NCI-H146 (cell line): ENCODE results near the gene KRTAP20-1.
A peak's percentile ranks its signal among the peaks of the same experiment; 100 is the strongest.

Source experiments
- DNase-seq: peaks from one replicate; lab custom pipeline; 2025; lab: John Stamatoyannopoulos, UW

The KRTAP20-1 gene, protein sequence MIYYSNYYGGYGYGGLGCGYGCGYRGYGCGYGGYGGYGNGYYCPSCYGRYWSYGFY

DNA sequence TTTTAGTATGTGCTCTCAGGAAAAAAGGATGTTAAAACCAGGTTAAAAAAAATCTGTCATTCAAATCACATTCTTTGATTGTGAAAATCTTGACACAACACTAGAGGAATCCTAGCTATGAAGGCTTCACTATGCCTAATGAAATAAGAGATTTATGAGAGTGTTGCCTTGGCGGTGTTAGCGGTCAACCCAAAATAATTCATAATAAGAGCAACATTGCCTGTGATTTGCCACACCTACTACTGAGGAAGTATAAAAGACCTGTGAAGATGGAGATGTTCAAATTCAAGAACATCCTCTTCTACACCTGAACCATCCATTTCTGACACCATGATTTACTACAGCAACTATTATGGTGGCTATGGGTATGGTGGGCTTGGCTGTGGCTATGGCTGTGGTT lies at the start of gene KRTAP20-1:
KRTAP20-1 (plus strand) TSS at position 301 of the 400 bp plus-strand sequence; CDS start at position 331, 30 bp downstream.
- DNase-seq: no peak

DNA sequence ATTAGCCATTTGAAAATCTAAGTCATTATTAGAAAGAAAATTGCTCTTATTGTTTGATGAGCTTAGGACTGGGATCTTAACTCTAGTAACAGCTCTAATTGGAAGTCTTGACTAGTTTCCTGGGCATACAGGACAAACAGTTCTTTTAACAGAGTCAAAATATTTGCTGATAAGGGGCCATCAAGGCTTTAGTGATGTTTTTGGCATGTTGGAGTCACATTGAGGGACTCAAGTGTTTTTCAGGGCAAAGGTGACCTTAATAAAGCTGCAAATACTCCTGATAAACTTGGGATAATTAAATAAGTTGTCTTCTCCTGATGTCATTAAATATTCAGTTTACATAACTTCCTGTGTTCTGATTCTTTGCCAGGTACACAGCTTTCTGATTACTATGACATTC lies 48.6 kb upstream of the KRTAP20-1 start:
- no peak for DNase-seq

DNA sequence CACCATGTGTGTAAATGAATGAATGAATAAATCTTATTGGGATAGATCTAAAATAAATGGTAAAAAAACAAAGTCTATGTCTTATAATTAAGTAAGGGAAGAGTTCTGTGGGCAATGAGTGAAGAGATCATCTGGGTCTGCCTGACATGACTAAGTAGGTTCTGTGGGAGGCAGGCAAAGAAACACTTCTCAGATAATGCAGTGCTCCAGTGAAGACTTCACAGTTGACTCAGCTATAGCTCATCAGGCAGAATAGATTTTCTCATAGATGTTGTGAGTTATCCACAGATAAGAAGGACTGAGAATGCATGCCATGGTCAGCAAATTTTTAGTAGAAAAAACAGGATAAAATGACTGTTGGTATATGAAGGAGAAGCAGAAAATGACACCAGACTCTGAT lies 38.5 kb upstream of the KRTAP20-1 start:
- DNase-seq: peak; percentile 15

DNA sequence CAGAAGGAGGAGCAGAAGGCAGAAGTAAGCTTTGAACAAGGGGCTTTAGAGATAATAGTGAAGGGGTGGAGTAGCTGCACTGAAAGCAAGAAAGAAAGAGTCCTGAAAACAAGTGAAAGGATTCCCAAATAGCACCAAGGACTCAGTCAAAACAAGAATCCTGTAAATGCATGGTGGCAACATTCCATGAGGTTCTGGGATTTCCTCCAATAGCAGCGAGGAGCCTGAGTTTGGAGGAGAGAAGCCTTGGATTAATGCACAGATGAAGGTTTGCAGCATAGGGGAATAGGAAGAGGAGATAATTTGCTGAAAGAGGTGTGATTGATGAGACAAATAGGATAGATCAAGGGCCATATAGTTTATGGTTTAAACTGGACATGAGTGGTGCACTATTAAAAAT lies 36.9 kb upstream of the KRTAP20-1 start:
- no peak for DNase-seq

GRCh38 chr21:30580132-30580531 lies 36.1 kb upstream of the KRTAP20-1 start:
- DNase-seq: no peak

DNA sequence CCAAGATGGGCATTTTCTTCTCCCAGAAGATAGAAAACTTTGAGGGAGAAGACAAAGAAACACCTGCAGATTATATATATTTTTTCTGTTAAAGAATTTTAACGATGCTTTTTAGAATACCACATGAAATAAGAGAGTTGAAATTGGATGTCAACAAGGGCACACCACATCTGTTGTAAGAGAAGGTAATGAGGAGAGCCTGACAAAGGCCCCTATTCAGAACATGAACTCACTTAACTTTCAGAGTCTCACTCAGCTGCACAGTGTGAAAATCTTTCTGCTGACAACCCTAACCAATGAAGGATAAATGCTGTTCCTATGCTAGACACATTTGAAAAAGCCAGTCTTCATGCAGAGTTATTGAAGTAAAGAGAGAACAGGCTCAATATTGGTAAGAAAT lies 33.4 kb upstream of the KRTAP20-1 start:
- no peak for DNase-seq

- no peak for DNase-seq
Measured at GRCh38 chr21:30590297-30590696, 25.9 kb upstream of the KRTAP20-1 start, which contains the start of gene KRTAP22-2. KRTAP22-2 (minus strand) TSS chr21:30590397.

- DNase-seq: no peak
Measured at GRCh38 chr21:30592140-30592539, 24.1 kb upstream of the KRTAP20-1 start, which contains the start of gene KRTAP6-3. KRTAP6-3 (plus strand) TSS chr21:30592440; CDS start chr21:30592446, 6 bp downstream.

GRCh38 chr21:30598802-30599201 lies 17.4 kb upstream of the KRTAP20-1 start, which contains the start of gene KRTAP6-2:
KRTAP6-2 (minus strand) TSS chr21:30598902; CDS start chr21:30598874, 28 bp downstream.
- no peak for DNase-seq

GRCh38 chr21:30600787-30601186 lies 15.4 kb upstream of the KRTAP20-1 start, which contains the start of gene KRTAP22-1:
KRTAP22-1 (plus strand) TSS chr21:30601087.
- no peak for DNase-seq

- DNase-seq: no peak
Measured at GRCh38 chr21:30605968-30606367, 10.3 kb upstream of the KRTAP20-1 start.

- no peak for DNase-seq
Measured at GRCh38 chr21:30612132-30612531, 4.1 kb upstream of the KRTAP20-1 start.

DNA sequence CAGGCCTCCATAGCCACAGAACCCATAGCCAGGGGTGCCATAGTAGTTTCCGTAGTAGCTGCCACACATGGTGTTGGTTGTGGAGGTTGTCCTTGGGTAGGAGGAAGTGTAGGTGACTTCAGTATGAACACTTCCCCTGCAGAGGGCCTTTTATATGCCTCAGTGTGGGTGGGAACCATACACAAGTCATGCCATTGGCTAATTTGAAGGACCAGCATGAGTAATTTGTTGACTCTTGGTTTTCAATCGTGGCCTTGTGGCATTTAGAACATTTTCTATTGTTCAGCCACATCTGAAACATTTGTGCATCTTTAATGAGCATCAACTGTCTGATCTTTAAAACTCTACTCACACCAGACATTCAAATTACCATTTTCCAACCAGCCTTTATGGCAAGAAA lies 2.4 kb upstream of the KRTAP20-1 start, which contains the start of gene KRTAP6-1:
KRTAP6-1 (minus strand) TSS at position 95 of the 400 bp plus-strand sequence; CDS start at position 69, 26 bp downstream.
- no peak for DNase-seq

GRCh38 chr21:30615199-30615598 lies 1.0 kb upstream of the KRTAP20-1 start:
- no peak for DNase-seq

GRCh38 chr21:30620080-30620479 lies 3.9 kb downstream of the KRTAP20-1 start:
- DNase-seq: no peak

DNA sequence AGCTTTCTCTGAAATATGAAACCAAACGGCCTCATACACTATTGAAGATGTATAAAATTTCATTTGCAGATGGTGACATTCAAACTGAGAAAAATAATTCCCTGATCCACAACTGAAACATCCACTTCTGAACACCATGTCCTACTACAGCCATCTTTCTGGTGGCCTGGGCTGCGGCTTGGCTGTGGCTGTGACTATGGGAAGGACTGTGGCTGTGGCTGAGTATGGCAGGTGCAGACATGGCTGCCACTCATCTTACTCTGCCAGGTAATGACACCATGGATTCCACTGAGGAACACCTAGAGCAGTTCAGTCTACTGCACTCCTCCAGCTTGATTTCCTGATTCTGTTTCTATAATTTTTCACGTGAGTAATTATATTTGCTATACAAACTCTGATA lies 4.3 kb downstream of the KRTAP20-1 start, which contains the start of gene KRTAP20-4:
KRTAP20-4 (plus strand) TSS at position 106 of the 400 bp plus-strand sequence.
- DNase-seq: peak; percentile 6

DNA sequence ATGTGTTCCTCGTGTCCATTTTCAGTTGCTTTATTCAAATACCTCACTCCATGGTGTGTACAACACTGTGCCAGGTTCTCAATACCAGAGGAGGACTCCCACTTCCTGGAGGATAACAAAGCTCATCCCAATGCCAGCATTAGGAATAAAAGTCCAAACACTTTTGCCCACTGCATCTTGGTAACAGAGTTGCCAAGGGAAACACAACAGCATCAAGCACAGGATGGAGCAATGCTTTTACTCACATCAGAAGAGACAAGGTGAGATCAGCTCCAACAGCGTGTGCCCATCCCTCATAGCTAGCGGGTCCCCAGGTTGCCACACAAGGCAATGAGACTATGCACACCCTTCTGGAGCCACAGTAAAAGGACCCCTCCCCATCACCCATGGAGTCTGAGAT lies 7.1 kb downstream of the KRTAP20-1 start:
- no peak for DNase-seq

GRCh38 chr21:30625449-30626165 lies 9.4 kb downstream of the KRTAP20-1 start:
- DNase-seq: no peak

DNA sequence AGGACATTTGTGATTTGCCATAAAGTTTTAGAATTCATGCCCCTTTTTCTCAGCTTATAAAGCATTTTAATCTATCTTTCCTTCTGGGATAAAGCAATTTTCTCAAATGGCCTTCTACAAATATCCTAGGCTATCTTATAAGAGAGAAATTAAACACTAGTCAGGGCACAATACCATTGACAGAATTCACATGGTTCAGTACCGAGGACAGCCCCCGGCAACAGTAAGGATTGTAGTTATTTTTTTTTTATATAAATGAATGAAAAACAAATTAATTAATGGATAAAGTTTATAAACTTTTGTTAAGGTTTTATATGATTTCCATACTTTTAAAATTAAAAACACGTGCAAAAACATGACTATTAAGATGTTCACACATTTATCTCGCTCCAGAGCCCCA lies 11.9 kb downstream of the KRTAP20-1 start:
- no peak for DNase-seq

DNA sequence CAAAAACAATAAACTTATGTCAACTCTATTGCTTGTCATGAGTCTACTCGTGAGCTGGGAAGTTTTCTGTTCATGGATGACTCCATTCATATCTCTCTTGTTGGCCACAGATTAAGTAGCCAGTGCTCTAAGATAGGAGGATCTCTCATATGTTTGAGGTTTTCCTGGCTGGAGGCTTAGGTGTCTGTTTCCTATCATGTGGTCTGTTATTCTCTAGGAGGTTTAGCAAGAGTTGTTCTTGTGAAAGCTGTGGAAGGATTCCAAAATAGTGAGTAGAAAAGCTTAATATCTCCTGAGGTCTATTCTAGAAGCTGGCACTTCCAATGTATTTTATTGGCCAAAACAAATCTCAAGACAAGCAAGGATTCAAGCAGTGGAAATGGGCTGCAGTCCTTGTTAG lies 13.0 kb downstream of the KRTAP20-1 start:
- no peak for DNase-seq

DNA sequence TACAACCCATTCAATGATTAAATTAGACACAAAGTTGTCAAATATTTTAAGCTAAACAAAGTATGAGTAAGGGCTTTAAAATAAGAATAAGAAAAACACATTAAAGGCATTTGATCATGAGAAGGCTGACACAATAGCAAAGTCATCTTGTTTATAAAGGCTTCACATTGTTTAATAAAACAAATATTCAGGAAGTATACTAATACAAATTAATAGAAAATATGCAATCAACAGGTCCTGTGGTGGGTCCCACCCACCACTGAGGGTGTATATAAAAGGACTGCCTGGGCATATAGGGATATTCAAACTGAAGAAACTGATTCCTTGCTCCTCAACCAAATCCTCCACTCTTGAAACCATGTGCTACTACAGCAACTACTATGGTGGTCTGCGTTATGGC lies 18.7 kb downstream of the KRTAP20-1 start, which contains the start of gene KRTAP20-2:
KRTAP20-2 (plus strand) TSS at position 301 of the 400 bp plus-strand sequence; CDS start at position 359, 58 bp downstream.
- no peak for DNase-seq

DNA sequence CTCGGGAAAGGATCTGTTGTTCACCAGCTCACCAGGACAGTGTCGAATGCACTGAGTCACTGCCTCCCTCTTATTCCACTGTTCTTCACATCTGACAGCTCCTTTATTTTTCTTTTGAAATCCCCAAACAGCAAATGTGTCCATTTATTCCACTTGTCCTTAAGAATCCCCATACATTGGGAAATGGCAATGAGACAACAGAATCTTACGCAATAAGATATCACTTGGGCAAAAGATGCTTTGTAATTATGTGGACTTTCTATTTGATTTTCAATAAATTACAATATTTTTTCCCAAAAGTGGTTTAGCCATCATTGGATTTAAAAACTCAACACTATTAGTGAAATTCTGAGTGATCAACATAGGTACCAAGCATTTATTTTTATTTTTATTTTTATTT lies 22.5 kb downstream of the KRTAP20-1 start:
- DNase-seq: no peak

DNA sequence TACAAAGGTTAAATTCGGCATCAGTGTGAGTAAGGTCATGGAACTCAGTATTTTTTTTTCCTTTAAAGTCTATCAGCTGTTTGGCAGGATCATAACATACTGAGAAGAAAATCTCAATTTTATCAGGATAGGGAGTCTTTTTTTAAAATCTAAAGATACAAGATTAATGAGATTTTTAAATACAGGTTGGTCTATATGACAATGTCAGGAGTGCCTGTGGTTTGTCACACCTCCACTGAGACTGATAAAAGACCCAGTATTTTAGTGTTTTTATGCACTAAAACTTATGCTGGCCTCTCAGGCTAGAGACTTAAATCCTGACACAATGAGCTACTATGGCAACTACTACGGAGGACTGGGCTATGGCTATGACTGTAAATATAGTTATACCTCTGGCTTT lies 26.3 kb downstream of the KRTAP20-1 start, which contains the start of gene KRTAP20-3:
KRTAP20-3 (plus strand) TSS at position 301 of the 400 bp plus-strand sequence.
- no peak for DNase-seq
